ENCODE data around the gene TMC1. TPM values are rescaled to one million over a fixed set of nuclear protein-coding genes. Genes with fewer than 3 reads are reported as not detected.

The TMC1 gene
- total and polyA plus RNA-seq, 12 donors: 0.01 to 0.67 (median 0.43) TPM; not detected in 6

DNA sequence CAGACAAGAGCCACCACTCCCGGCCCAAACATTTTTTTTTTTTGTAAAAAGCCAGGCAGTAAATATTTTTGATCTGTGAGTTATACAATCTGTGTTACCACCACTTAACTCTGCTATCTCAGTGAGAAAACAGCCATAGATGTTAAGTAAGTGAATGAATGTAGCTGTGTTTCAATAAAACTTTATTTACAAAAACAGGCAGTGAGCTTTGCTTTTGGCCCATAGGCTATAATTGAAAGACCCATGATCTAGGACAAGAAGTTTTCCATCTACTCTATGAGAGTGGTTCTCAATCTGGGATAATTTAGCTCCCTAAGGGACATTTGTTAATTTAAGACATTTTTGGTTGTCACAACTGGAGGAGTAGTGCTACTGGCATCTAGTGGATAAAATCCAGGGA is 91.0 kb downstream of the TMC1 start:
- no peak for ATAC-seq
- Histone ChIP-seq H3K4me1 (no peaks in the 10 kb centered on the region), H3K27me3 (no peaks in the 10 kb centered on the region), H3K36me3 (no peaks in the 10 kb centered on the region), H3K4me3 (no peak overlapping the region), H3K27ac (no peak overlapping the region), H3K9me3 (no peaks in the 10 kb centered on the region)
- 89 to 91% methylated on average over 1 of the region's 1 CpG for WGBS, 2 donors
- intact Hi-C loops (cut with DNase I): no loop called here
- TF ChIP-seq, protein P1, sequence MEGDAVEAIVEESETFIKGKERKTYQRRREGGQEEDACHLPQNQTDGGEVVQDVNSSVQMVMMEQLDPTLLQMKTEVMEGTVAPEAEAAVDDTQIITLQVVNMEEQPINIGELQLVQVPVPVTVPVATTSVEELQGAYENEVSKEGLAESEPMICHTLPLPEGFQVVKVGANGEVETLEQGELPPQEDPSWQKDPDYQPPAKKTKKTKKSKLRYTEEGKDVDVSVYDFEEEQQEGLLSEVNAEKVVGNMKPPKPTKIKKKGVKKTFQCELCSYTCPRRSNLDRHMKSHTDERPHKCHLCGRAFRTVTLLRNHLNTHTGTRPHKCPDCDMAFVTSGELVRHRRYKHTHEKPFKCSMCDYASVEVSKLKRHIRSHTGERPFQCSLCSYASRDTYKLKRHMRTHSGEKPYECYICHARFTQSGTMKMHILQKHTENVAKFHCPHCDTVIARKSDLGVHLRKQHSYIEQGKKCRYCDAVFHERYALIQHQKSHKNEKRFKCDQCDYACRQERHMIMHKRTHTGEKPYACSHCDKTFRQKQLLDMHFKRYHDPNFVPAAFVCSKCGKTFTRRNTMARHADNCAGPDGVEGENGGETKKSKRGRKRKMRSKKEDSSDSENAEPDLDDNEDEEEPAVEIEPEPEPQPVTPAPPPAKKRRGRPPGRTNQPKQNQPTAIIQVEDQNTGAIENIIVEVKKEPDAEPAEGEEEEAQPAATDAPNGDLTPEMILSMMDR (IDR thresholded peaks at IDR 0.05): no peak
- DNase-seq: no peak

DNA sequence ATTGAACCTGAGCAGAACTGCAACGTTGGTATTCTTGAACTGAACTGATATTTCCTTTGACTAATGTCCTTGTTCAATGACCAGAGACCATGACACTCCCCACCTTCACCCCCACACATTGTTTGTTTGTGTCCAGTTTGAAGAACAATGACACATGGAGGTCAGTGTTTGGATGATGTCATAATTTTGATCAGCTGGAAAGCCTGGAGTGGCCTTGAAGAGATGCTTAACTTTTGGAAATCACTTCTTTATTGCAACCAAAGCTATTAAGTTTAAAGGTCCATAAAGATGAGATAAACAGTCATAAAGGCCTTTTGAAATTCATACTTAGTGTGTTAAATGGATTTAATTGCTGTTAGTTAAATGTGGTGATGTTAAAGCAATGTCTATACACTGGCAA is 92.7 kb downstream of the TMC1 start:
- TF ChIP-seq, protein P1 (IDR thresholded peaks at IDR 0.05): no peak
- 28 to 55% methylated on average over 1 of the region's 1 CpG for WGBS, 2 donors
- ATAC-seq: no peak

DNA sequence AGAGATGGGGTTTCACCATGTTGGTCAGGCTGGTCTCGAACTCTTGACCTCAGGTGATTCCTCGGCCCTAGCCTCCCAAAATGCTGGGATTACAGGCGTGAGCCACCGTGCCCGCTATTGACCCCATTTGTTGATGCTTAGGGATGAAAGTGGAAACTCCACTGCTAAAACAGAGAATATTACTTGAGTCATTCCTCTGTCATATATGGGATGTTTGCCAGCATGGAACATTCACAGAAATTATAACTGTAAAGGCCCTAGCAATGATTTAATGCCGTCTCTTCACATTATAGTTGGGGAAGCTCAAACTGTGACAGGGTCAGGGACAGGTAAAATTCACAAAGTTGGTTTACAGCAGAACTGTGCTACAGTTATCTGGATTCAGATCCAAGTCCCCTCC is 94.5 kb downstream of the TMC1 start:
- ATAC-seq (no peak), DNase-seq (no peak)
- Histone ChIP-seq H3K36me3 (no peaks in the 10 kb centered on the region), H3K4me1 (no peaks in the 10 kb centered on the region), H3K9me3 (no peaks in the 10 kb centered on the region), H3K27me3 (no peaks in the 10 kb centered on the region), H3K4me3 (no peak overlapping the region), H3K27ac (no peak overlapping the region)
- TF ChIP-seq, protein P1 (IDR thresholded peaks at IDR 0.05): no peak
- 93% methylated on average over 6 of the region's 6 CpGs for WGBS, 2 donors
- intact Hi-C loops (cut with DNase I): no loop called here

More for the DNA sequence above, 92.7 kb downstream of the TMC1 start:
- no peaks in the 10 kb centered on the region for H3K36me3 ChIP-seq
- no peak overlapping the region for H3K4me3 ChIP-seq
- no peaks in the 10 kb centered on the region for H3K4me1 ChIP-seq
- DNase-seq: no peak
- H3K27me3 ChIP-seq: no peaks in the 10 kb centered on the region
- intact Hi-C loops (cut with DNase I): no loop called here
- H3K27ac ChIP-seq: no peak overlapping the region
- H3K9me3 ChIP-seq: no peaks in the 10 kb centered on the region

DNA sequence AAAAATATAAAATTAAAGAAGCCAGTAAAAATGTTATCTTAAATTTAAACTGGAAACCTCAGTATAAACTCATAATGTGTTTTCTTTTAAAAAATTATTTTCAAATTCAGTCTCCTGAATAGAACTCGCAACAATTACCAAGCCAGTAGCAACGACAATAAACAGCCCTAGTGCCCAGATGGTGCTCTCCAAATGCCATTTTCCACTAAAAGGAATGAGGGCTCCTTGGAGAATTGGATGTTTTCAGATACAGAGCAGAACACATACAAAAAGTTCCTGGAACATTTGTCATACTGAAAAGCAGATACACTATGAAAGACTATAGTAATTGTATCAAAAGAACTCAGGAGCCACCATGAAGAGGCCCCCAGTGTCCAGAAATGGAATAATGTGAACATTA is 97.4 kb downstream of the TMC1 start:
- ATAC-seq (no peak), DNase-seq (no peak)
- 79 to 81% methylated on average over 2 of the region's 2 CpGs for WGBS, 2 donors
- H3K27ac ChIP-seq: no peak overlapping the region
- no peak overlapping the region for H3K4me3 ChIP-seq
- H3K4me1 ChIP-seq: no peaks in the 10 kb centered on the region
- no peaks in the 10 kb centered on the region for H3K9me3 ChIP-seq
- intact Hi-C loops (cut with DNase I): no loop called here
- H3K27me3 ChIP-seq: no peaks in the 10 kb centered on the region
- TF ChIP-seq, protein P1 (IDR thresholded peaks at IDR 0.05): no peak
- no peaks in the 10 kb centered on the region for H3K36me3 ChIP-seq

DNA sequence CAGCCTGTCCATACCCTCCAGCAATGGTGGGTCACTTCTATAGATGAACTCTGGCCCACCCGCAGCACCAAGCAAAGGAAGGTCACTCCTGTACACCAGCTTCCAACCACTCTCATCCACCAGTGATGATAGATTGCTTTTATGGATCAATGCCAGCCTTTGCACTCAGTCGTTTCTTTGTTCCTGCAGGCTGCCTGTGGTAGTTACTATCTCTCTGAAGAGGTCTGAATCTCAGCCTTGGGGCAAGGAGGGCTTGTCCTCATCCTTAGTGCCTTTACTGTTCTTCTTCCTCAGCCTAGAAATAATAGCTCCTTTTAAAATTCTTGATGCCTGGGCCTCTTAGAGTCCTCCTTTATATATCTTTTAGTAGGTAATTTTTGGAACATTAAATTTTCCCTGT is 100.8 kb downstream of the TMC1 start:
- H3K9me3 ChIP-seq: no peaks in the 10 kb centered on the region
- DNase-seq (no peak), ATAC-seq (no peak)
- intact Hi-C loops (cut with DNase I): no loop called here
- no peak overlapping the region for H3K27ac ChIP-seq
- no peaks in the 10 kb centered on the region for H3K36me3 ChIP-seq
- H3K27me3 ChIP-seq: no peaks in the 10 kb centered on the region
- no peaks in the 10 kb centered on the region for H3K4me1 ChIP-seq
- no peak overlapping the region for H3K4me3 ChIP-seq
- TF ChIP-seq, protein P1 (IDR thresholded peaks at IDR 0.05): no peak
- 49 to 56% methylated on average over 2 of the region's 2 CpGs for WGBS, 2 donors
